HG03571 (cell line): ENCODE measurements around the gene TPSG1.
"Not testable (repeated sequence)": the region's sequence is repeated elsewhere in the genome, so short reads cannot be mapped to it uniquely, and the experiment has no call there.

Experiments used
- ATAC-seq: cut with Tn5 transposase; IDR thresholded peaks from one replicate; pipeline ENCODE4 v1.9.1; 2021; ENCODE audit not compliant: unreplicated experiment

TPSG1 gene

GRCh38 chr16:1257561-1258224 is 32.6 kb upstream of the TPSG1 start:
- ATAC-seq, result no peak

GRCh38 chr16:1256874-1257322 is 31.8 kb upstream of the TPSG1 start:
- no peak for ATAC-seq

GRCh38 chr16:1256296-1256873 is 31.3 kb upstream of the TPSG1 start:
- ATAC-seq, result not testable (repeated sequence)

- not testable (repeated sequence) for ATAC-seq
Observed at GRCh38 chr16:1255276-1256122, 30.4 kb upstream of the TPSG1 start, which contains the start of gene TPSD1. TPSD1 (plus strand) TSS chr16:1256069; CDS start chr16:1256281, 212 bp downstream.

- not testable (repeated sequence) for ATAC-seq
Observed at GRCh38 chr16:1254821-1255220, 29.8 kb upstream of the TPSG1 start.

- not testable (repeated sequence) for ATAC-seq
Observed at GRCh38 chr16:1253701-1254364, 28.8 kb upstream of the TPSG1 start.

- ATAC-seq, result not testable (repeated sequence)
Observed at GRCh38 chr16:1249031-1249755, 24.1 kb upstream of the TPSG1 start.

- ATAC-seq, result not testable (repeated sequence)
Observed at GRCh38 chr16:1247903-1248537, 23.0 kb upstream of the TPSG1 start.

GRCh38 chr16:1245452-1246020 is 20.5 kb upstream of the TPSG1 start:
- ATAC-seq, result no peak

GRCh38 chr16:1244881-1245280 is 19.8 kb upstream of the TPSG1 start:
- no peak for ATAC-seq

- ATAC-seq, result not testable (repeated sequence)
Observed at GRCh38 chr16:1243907-1244850, 19.1 kb upstream of the TPSG1 start.

GRCh38 chr16:1243363-1243762 is 18.3 kb upstream of the TPSG1 start:
- not testable (repeated sequence) for ATAC-seq

- not testable (repeated sequence) for ATAC-seq
Observed at GRCh38 chr16:1241081-1241480, 16.0 kb upstream of the TPSG1 start.

- not testable (repeated sequence) for ATAC-seq
Observed at GRCh38 chr16:1240436-1240835, 15.4 kb upstream of the TPSG1 start, which contains the start of gene TPSAB1. TPSAB1 (plus strand) TSS chr16:1240705; CDS start chr16:1240939, 234 bp downstream.

GRCh38 chr16:1239575-1239974 is 14.5 kb upstream of the TPSG1 start:
- not testable (repeated sequence) for ATAC-seq

- ATAC-seq, result not testable (repeated sequence)
Observed at GRCh38 chr16:1238909-1239308, 13.8 kb upstream of the TPSG1 start.

GRCh38 chr16:1237990-1238389 is 12.9 kb upstream of the TPSG1 start:
- no peak for ATAC-seq

- not testable (repeated sequence) for ATAC-seq
Observed at GRCh38 chr16:1236659-1237058, 11.6 kb upstream of the TPSG1 start.
